Neural cell (in vitro differentiated cells): ENCODE measurements around the gene NT5C. TPM values are rescaled to one million over a fixed set of nuclear protein-coding genes. Genes with fewer than 3 reads are reported as not detected.

Experiments used
- H2AFZ ChIP-seq: fragments of 200-600, 300-800 bp; sonication (generic), shearing (Covaris generic); 2 replicates; pipeline ENCODE4 v1.6.0; 2014; ENCODE audit warnings: low read depth, mild to moderate bottlenecking, antibody characterized with exemption, low read length, moderate library complexity
- H3F3A ChIP-seq: fragments of 200-600 bp; shearing (Covaris generic); 2 replicates; pipeline ENCODE4 v1.6.1; 2016; ENCODE audit warnings: mild to moderate bottlenecking, moderate library complexity, mixed read lengths, antibody characterized with exemption, low read length; ENCODE audit not compliant: insufficient read depth, poor library complexity, severe bottlenecking
- H3K27ac ChIP-seq: fragments of 200-600, 300-800 bp; sonication (generic), shearing (Covaris generic); 2 replicates; pipeline ENCODE4 v1.5.1; 2014; ENCODE audit warnings: mild to moderate bottlenecking, low read length, moderate library complexity
- H3K27me3 ChIP-seq: fragments of 300-800, 200-600 bp; sonication (generic), shearing (Covaris generic); 2 replicates; pipeline ENCODE4 v1.6.0; 2014; ENCODE audit warnings: mild to moderate bottlenecking, low read depth, low read length, moderate library complexity; ENCODE audit not compliant: insufficient read depth
- H3K36me3 ChIP-seq: fragments of 300-800, 200-600 bp; sonication (generic), shearing (Covaris generic); 2 replicates; pipeline ENCODE4 v1.5.1; 2014; ENCODE audit warnings: mild to moderate bottlenecking, antibody characterized with exemption, low read length, moderate library complexity; ENCODE audit not compliant: insufficient read depth
- H3K4me2 ChIP-seq: fragments of 300-800, 200-600 bp; sonication (generic), shearing (Covaris generic); 2 replicates; pipeline ENCODE4 v1.6.0; 2014; ENCODE audit warnings: mild to moderate bottlenecking, low read length
- H3K4me3 ChIP-seq: fragments of 300-800, 200-600 bp; sonication (generic), shearing (Covaris generic); 2 replicates; pipeline ENCODE4 v1.5.1; 2014; ENCODE audit warnings: mild to moderate bottlenecking, low read length, moderate library complexity
- H3K79me2 ChIP-seq: fragments of 200-600 bp; shearing (Covaris generic); replicated peaks from 2 replicates; pipeline ENCODE4 v1.6.0; 2014; ENCODE audit warnings: mild to moderate bottlenecking, low read length, moderate library complexity; ENCODE audit not compliant: insufficient read depth
- H3K9ac ChIP-seq: fragments of 300-800, 200-600 bp; sonication (generic), shearing (Covaris generic); 2 replicates; pipeline ENCODE4 v1.6.1; 2016; ENCODE audit warnings: mild to moderate bottlenecking, low read length, mixed read lengths
- H3K9me2 ChIP-seq: fragments of 200-600 bp; shearing (Covaris generic); 2 replicates; pipeline ENCODE4 v1.6.1; 2016; ENCODE audit warnings: mild to moderate bottlenecking, low read length, mixed read lengths; ENCODE audit not compliant: insufficient read depth
- H3K9me3 ChIP-seq: fragments of 200-600, 300-800 bp; sonication (generic), shearing (Covaris generic); 2 replicates; pipeline ENCODE4 v1.6.1; 2016; ENCODE audit warnings: mild to moderate bottlenecking, mixed run types, low read length, moderate library complexity, mixed read lengths
- H4K20me1 ChIP-seq: fragments of 200-600 bp; shearing (Covaris generic); 2 replicates; pipeline ENCODE4 v1.6.1; 2016; ENCODE audit warnings: mild to moderate bottlenecking, mixed run types; ENCODE audit not compliant: insufficient read depth
- CTCF ChIP-seq: fragments of 450-650 bp; IDR thresholded peaks from 2 replicates; pipeline ENCODE4 v1.5.1; 2014; ENCODE audit warnings: antibody characterized with exemption, mild to moderate bottlenecking, moderate library complexity; ENCODE audit not compliant: poor library complexity, severe bottlenecking
- EP300 ChIP-seq: fragments of 450-650 bp; conservative IDR thresholded peaks from 2 replicates; pipeline ENCODE4 v1.6.1; 2014; ENCODE audit warnings: antibody characterized with exemption, mild to moderate bottlenecking, moderate library complexity; ENCODE audit not compliant: poor library complexity, severe bottlenecking
- EZH2 ChIP-seq: fragments of 200-600, 300-800 bp; shearing (Covaris generic), sonication (generic); IDR thresholded peaks from 2 replicates; pipeline ENCODE4 v1.6.1; 2014; ENCODE audit warnings: antibody characterized with exemption, low read length, borderline replicate concordance, mild to moderate bottlenecking; ENCODE audit not compliant: insufficient read depth, poor library complexity, severe bottlenecking
- MXI1 ChIP-seq: fragments of 450-650 bp; conservative IDR thresholded peaks from 2 replicates; pipeline ENCODE4 v1.6.1; 2014; ENCODE audit warnings: antibody characterized with exemption, mild to moderate bottlenecking; ENCODE audit not compliant: poor library complexity, severe bottlenecking
- POLR2AphosphoS5 ChIP-seq: IDR thresholded peaks from 2 replicates; pipeline ENCODE4 v1.6.1; 2012
- RAD21 ChIP-seq: fragments of 450-650 bp; conservative IDR thresholded peaks from 2 replicates; pipeline ENCODE4 v1.6.1; 2014; ENCODE audit warnings: antibody characterized with exemption, mild to moderate bottlenecking, moderate library complexity
- REST ChIP-seq: IDR thresholded peaks from 2 replicates; pipeline ENCODE4 v1.6.1; 2012; ENCODE audit warnings: borderline replicate concordance
- SMC3 ChIP-seq: fragments of 450-650 bp; conservative IDR thresholded peaks from 2 replicates; pipeline ENCODE4 v1.6.1; 2014; ENCODE audit warnings: antibody characterized with exemption, mild to moderate bottlenecking, moderate library complexity; ENCODE audit not compliant: poor library complexity
- TAF1 ChIP-seq: IDR thresholded peaks from 2 replicates; pipeline ENCODE4 v1.6.1; 2012; ENCODE audit warnings: low read depth
- polyA plus RNA-seq: library from polyadenylated mRNA; depleted of rRNA; stranded (reverse); fragments of >200 nt; gene quantifications from 2 replicates; pipeline ENCODE4 v1.2.3, GENCODE V29; 2014

NT5C gene
- polyA plus RNA-seq, 1 donor from 2014 or later: 58.7 TPM

- Histone ChIP-seq H4K20me1 (no peaks in the 10 kb centered on the region), H3K9me3 (no peaks in the 10 kb centered on the region), H3K27ac (no peak overlapping the region), H3K9ac (no peak overlapping the region), H2AFZ (no peak overlapping the region), H3K79me2 (no peaks in the 10 kb centered on the region), H3K36me3 (no peaks in the 10 kb centered on the region), H3K4me3 (no peak overlapping the region), H3K4me2 (no peak overlapping the region), H3F3A (no peaks in the 10 kb centered on the region), H3K9me2 (no peaks in the 10 kb centered on the region), H3K27me3 (no peaks in the 10 kb centered on the region)
- no peak for TF ChIP-seq POLR2AphosphoS5
- TF ChIP-seq EZH2: no peak
- no peak for TF ChIP-seq CTCF
- TF ChIP-seq EP300: no peak
- TF ChIP-seq RAD21: no peak
- no peak for TF ChIP-seq SMC3
- TF ChIP-seq REST: no peak
- no peak for TF ChIP-seq MXI1
- TF ChIP-seq TAF1: no peak
Observed at GRCh38 chr17:75102385-75102821, 29.1 kb downstream of the NT5C start.

GRCh38 chr17:75099881-75100595 lies 31.5 kb downstream of the NT5C start:
- H3K9me3 ChIP-seq: no peaks in the 10 kb centered on the region
- TF ChIP-seq POLR2AphosphoS5 (no peak), SMC3 (no peak), EP300 (no peak), RAD21 (no peak), CTCF (no peak), MXI1 (no peak), TAF1 (no peak), REST (no peak), EZH2 (no peak)
- H3K4me3 ChIP-seq: no peak overlapping the region
- H2AFZ ChIP-seq: no peak overlapping the region
- H3K9ac ChIP-seq: no peak overlapping the region
- no peak overlapping the region for H3K4me2 ChIP-seq
- H3K36me3 ChIP-seq: no peaks in the 10 kb centered on the region
- H4K20me1 ChIP-seq: no peaks in the 10 kb centered on the region
- H3F3A ChIP-seq: no peaks in the 10 kb centered on the region
- no peaks in the 10 kb centered on the region for H3K79me2 ChIP-seq
- H3K27ac ChIP-seq: no peak overlapping the region
- no peaks in the 10 kb centered on the region for H3K27me3 ChIP-seq
- no peaks in the 10 kb centered on the region for H3K9me2 ChIP-seq
